Peyer's patch (tissue), 4 donors: ENCODE measurements around the gene RASA3.

Experiments
- POLR2A ChIP-seq, 2 donors: fragments of 450-650 bp; IDR thresholded peaks; one replicate each; pipeline ENCODE4 v1.5.1; 2017; ENCODE audit warnings: antibody characterized with exemption in 2 of 2, mild to moderate bottlenecking in 2 of 2, moderate library complexity in 2 of 2
- TF ChIP-seq, protein P1 (sequence below), 6 experiments: fragments of 450-650 bp in 4 of 6; fragments of 200-600 bp in 2 of 6; sonication (generic) in 1 of 6; IDR thresholded peaks; one replicate each; pipeline ENCODE4 v1.5.1; 2017 to 2019; ENCODE audit warnings: antibody characterized with exemption in 6 of 6, mild to moderate bottlenecking in 3 of 6, moderate library complexity in 1 of 6

DNA sequence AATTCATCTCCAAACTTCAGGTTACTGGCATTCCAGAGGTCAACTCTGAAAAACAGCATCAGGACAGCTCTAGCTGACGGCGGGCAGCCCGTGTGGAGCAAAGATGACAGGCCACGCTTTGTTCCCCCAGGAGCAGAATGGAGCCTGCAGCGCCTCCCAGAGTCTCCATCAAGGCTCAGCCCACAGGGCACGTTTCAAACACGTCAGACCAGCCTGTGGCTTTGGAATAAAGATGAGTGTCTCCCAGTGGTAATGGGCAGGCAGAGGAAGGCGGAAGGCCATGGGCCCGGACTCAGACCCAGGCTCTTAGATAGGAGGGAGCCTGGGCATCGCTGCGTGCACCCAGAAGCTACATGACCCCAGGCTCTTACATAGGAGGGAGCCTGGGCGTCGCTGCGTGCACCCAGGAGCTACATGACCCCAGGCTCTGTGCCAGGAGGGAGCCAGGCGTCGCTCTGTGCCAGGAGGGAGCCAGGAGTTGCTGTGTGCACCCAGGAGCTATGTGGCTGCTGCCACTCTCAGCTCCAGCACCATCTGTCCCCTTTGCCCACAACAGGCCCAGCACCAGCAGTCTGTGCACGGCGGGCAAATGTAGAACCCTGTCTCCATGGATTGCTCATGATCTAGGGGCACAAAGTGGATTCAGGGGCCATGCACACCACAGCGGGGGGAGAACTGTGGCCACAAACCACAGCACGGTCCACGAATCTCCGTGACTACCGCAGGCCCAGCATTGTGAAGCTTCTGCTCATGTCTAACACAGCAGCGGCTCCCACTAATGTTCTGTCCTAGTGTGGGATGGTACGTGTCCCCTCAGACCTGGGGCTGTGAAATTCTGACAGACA is 110.7 kb downstream of the RASA3 start:
- no peak for TF ChIP-seq POLR2A (IDR thresholded peaks at IDR 0.05)
- TF ChIP-seq, protein P1, sequence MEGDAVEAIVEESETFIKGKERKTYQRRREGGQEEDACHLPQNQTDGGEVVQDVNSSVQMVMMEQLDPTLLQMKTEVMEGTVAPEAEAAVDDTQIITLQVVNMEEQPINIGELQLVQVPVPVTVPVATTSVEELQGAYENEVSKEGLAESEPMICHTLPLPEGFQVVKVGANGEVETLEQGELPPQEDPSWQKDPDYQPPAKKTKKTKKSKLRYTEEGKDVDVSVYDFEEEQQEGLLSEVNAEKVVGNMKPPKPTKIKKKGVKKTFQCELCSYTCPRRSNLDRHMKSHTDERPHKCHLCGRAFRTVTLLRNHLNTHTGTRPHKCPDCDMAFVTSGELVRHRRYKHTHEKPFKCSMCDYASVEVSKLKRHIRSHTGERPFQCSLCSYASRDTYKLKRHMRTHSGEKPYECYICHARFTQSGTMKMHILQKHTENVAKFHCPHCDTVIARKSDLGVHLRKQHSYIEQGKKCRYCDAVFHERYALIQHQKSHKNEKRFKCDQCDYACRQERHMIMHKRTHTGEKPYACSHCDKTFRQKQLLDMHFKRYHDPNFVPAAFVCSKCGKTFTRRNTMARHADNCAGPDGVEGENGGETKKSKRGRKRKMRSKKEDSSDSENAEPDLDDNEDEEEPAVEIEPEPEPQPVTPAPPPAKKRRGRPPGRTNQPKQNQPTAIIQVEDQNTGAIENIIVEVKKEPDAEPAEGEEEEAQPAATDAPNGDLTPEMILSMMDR (IDR thresholded peaks at IDR 0.05) = no peak
